GM12864 (cell line): Measurements from ENCODE around the gene CRADD.

Experiments
- DNase-seq: peaks from one replicate; pipeline ENCODE4 v3.0.0-alpha.2; 2011; ENCODE audit warnings: low read depth
- H3K4me3 ChIP-seq: 2 replicates; pipeline ENCODE4 v1.5.1; 2011; ENCODE audit warnings: mild to moderate bottlenecking, low read depth, low read length, control low read depth
- TF ChIP-seq, protein P1 (sequence below): IDR thresholded peaks from 2 replicates; pipeline ENCODE4 v1.5.1; 2011; ENCODE audit warnings: low read depth, mild to moderate bottlenecking, moderate library complexity, low read length, control low read depth, inconsistent platforms; ENCODE audit errors: missing control alignments

The CRADD gene

GRCh38 chr12:93876360-93876759 lies 199.2 kb downstream of the CRADD start:
- TF ChIP-seq, protein P1, sequence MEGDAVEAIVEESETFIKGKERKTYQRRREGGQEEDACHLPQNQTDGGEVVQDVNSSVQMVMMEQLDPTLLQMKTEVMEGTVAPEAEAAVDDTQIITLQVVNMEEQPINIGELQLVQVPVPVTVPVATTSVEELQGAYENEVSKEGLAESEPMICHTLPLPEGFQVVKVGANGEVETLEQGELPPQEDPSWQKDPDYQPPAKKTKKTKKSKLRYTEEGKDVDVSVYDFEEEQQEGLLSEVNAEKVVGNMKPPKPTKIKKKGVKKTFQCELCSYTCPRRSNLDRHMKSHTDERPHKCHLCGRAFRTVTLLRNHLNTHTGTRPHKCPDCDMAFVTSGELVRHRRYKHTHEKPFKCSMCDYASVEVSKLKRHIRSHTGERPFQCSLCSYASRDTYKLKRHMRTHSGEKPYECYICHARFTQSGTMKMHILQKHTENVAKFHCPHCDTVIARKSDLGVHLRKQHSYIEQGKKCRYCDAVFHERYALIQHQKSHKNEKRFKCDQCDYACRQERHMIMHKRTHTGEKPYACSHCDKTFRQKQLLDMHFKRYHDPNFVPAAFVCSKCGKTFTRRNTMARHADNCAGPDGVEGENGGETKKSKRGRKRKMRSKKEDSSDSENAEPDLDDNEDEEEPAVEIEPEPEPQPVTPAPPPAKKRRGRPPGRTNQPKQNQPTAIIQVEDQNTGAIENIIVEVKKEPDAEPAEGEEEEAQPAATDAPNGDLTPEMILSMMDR, result no peak
- H3K4me3 ChIP-seq, result no peak overlapping the region
- DNase-seq, result no peak

DNA sequence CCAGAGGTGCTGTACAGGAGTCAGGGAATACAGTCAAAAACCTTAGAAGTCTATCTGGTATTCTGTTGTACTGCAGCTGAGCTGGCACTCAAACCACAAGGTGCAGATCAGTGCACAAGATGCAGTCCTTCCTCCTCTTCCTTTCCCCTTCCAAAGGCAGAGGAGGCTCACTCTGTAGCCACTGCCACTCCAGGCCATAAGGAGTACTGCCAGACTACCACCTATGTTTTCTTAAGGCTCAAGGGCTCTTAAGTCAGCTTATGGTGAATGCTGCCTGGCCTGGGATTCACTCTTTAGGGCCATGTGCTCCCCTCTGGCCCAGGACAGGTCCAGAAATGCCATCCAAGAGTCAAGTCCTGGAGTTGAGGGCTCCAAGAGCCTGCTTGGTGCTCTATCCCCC lies 200.3 kb downstream of the CRADD start:
- TF ChIP-seq, protein P1, result no peak
- H3K4me3 ChIP-seq, result no peak overlapping the region

GRCh38 chr12:93879476-93880421 lies 202.6 kb downstream of the CRADD start:
- TF ChIP-seq, protein P1, result no peak
- H3K4me3 ChIP-seq, result no peak overlapping the region
- no peak for DNase-seq

More for the DNA sequence above, 200.3 kb downstream of the CRADD start:
- DNase-seq, result no peak

GRCh38 chr12:93880853-93881522 lies 203.8 kb downstream of the CRADD start:
- no peak for DNase-seq
- H3K4me3 ChIP-seq, result no peak overlapping the region
- TF ChIP-seq, protein P1, result no peak

- TF ChIP-seq, protein P1, result no peak
- DNase-seq, result no peak
- H3K4me3 ChIP-seq, result no peak overlapping the region
Observed at GRCh38 chr12:93882763-93883162, 205.6 kb downstream of the CRADD start.

DNA sequence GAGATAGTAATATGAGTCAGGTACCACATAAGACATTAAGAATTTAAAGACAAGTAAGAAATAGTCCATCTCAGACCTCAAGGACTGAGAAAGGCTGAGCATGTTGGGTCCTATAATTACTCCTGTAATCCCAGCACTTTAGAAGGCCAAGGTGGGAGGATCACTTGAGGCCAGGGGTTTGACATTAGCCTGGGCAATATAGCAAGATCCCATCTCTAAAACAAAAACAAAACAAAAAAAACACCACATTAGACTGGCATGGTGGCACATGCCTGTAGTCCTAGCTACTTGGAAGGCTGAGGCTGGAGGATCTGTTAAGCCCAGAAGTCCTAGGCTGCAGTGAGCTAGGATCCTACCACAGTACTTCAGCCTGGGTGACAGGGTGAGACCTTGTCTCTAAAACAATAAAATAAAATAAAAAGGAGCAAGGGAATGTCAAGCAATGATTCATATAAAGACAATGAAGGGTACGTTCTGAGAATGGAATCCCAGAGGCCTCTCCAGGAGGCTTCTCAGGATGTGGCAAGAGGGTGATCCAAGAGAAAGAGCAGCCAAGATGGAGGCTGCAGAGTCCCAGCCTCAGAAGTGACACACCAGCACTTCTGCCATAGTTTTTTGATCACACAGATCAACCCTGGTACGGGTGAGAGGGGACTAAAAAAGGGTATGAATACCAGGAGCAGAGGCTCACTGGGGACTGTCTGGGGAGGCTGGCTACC lies 206.4 kb downstream of the CRADD start:
- TF ChIP-seq, protein P1, result no peak
- DNase-seq, result no peak
- no peak overlapping the region for H3K4me3 ChIP-seq
